Measurements from ENCODE around the gene CBFA2T2.
"Not testable (repeated sequence)": the region's sequence is repeated elsewhere in the genome, so short reads cannot be mapped to it uniquely, and the experiment has no call there.

The CBFA2T2 gene

GRCh38 chr20:33472868-33473435 lies 16.9 kb upstream of the CBFA2T2 start:
- no peak for FAIRE-seq

DNA sequence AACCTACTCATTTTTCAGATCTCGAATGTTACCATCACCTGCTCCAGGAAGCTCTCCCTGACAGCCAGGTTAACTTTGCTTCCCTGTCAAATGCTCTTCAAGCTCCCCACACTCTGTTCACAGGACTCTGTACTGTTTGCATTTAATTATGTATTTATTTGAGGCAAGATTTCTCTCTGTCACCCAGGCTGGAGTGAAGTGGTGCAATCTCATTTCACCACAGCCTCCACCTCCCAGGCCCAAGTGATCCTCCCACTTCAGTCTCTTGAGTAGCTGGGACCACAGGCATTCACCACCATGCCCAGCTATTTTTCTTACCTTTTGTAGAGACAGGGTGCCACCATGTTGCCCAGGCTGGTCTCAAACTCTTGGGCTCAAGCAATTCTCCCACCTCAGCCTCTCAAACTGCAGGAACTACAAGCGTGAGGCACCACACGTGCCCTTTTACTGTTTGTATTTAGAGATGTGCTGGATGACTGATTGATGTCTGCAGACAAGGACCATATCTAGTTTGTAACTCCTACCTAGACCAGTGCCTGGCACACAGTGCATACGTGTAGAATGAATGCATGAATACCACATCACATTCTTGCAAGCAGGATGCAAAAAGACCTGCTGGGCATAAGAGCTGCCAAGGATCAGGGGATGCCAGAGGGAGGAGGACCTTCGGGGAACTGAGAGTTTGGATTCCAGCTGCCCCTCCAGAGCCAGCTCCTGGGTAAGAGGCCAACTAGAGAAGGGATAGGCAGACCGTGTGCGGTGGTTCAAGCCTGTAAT lies 15.6 kb upstream of the CBFA2T2 start:
- no peak for FAIRE-seq

GRCh38 chr20:33474963-33475362 lies 14.9 kb upstream of the CBFA2T2 start:
- FAIRE-seq = no peak

GRCh38 chr20:33475381-33476152 lies 14.3 kb upstream of the CBFA2T2 start:
- no peak for FAIRE-seq

GRCh38 chr20:33477386-33478234 lies 12.3 kb upstream of the CBFA2T2 start:
- FAIRE-seq = no peak

GRCh38 chr20:33480048-33480447 lies 9.8 kb upstream of the CBFA2T2 start:
- no peak for FAIRE-seq

DNA sequence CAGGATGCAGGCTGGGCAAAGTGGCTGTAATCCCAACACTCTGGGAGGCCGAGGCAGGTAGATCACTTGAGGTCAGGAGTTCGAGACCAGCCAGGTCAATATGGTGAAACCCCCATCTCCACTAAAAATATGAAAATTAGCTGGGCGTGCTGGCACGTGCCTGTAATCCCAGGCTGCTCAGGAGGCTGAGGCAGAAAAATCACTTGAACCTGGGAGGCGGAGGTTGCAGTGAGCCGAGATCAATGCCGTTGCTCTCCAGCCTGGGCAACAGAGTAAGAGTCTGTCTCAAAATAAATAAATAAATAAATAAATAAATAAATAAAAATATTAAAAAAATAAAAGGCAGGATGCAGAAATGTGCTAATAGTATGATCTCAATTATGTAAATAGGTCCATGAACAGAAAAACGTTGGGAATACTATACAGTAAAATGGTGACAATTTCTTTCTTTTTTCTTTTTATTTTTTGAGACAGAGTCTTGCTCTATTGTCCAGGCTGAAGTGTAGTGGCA lies 8.4 kb upstream of the CBFA2T2 start:
- no peak for FAIRE-seq

GRCh38 chr20:33482581-33482980 lies 7.3 kb upstream of the CBFA2T2 start:
- no peak for FAIRE-seq

- FAIRE-seq = not testable (repeated sequence)
These were observed 6.7 kb upstream of the CBFA2T2 start for GRCh38 chr20:33483186-33483585.

GRCh38 chr20:33488201-33488600 lies 1.7 kb upstream of the CBFA2T2 start:
- no peak for FAIRE-seq

GRCh38 chr20:33488661-33489494 lies 1.0 kb upstream of the CBFA2T2 start:
- not testable (repeated sequence) for FAIRE-seq

DNA sequence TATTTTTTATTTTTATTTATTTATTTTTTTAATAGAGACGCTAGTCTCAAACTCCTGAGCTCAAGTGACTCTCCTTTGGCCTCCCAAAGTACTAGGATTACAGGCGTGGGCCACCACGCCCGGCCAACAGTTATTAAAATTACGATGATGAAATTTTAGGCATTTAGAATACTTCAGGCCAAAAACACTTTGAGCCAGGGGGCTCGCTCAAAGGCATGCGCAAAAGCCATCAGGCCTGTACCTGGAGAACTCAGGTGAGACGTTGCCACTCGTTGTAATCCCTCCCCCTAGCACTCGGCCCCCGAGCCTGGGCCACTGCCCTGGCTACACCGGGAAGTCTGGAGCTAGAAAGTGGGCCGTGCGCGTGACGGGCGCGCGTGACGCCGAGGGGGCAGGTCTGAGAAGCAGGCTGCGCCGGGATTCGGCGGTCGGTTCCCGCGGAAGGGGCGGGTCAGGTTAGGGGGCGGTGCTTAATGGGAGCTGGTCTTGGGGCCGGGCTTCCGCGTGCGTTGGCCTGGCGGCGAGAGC lies 337 bp upstream of the CBFA2T2 start:
- no peak for FAIRE-seq

GRCh38 chr20:33490934-33491656 lies 1.2 kb downstream of the CBFA2T2 start:
- FAIRE-seq = no peak

DNA sequence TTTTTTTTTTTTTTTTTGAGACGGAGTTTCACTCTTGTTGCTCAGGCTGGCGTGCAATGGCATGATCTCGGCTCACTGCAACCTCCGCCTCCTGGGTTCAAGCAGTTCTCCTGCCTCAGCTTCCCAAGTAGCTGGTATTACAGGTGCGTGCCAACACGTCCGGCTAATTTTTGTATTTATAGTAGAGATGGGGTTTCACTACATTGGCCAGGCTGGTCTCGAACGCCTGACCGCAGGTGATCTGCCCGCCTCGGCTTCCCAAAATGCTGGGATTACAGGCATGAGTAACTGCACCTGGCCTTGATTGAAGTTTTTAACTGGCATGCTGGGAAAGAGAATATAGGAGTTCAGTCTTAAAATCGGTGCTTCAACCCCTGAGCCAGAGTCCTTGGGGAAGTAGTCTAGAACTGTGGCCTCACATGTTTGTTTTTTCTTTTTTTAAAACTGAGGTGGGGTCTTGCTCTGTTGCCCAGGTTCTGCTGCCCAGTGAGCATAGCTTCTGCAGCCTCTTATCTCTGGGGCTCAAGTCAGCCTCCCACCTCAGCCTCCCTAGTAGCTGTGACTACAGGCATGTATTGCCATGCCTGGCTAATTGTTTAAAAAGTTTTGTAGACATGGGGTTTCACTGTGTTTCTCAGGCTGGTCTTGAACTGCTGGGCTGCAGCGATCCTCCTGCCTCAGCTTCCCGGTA lies 3.3 kb downstream of the CBFA2T2 start:
- FAIRE-seq = no peak

- FAIRE-seq = not testable (repeated sequence)
These were observed 6.9 kb downstream of the CBFA2T2 start for GRCh38 chr20:33496776-33497175.

DNA sequence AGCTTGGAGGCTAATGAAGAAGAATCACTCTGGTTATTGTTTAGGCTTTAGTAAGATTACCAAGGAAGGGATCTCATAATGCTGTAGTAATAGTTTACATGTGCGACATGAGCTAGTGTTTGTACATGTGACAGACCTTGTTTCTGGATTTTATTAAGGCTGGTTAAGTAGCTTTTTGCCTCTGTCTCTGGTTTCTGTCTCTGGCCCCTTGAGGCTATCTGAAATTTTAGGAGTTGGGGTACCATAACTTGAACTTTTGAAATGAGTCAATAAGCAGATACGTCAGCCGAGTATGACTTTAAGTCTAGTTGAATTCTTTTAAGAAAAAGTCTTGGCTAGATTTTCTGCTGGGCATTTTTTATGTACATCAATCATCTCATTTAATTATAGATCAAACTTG lies 9.5 kb downstream of the CBFA2T2 start:
- FAIRE-seq = no peak

- FAIRE-seq = no peak
These were observed 11.1 kb downstream of the CBFA2T2 start for GRCh38 chr20:33501000-33501399.

DNA sequence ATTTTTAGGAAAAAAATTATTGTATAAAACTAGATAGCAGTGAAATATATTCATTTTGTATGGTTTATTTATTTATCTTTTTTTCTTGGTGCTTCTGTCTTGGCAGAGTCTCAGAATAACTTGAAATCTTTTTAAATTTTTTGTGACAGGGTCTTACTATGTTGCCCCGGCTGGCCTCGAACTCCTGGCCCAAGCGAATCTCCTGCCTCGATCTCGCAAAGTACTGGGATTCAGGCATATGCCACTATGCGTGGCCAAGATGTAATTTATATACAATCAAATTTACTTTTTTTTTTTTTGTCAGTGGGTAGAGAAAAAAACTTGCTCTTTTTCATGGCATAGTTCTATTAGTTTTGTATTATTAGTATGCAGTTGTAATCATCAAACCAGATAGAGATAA lies 13.7 kb downstream of the CBFA2T2 start:
- no peak for FAIRE-seq

- no peak for FAIRE-seq
These were observed 16.7 kb downstream of the CBFA2T2 start for GRCh38 chr20:33506576-33506975.

DNA sequence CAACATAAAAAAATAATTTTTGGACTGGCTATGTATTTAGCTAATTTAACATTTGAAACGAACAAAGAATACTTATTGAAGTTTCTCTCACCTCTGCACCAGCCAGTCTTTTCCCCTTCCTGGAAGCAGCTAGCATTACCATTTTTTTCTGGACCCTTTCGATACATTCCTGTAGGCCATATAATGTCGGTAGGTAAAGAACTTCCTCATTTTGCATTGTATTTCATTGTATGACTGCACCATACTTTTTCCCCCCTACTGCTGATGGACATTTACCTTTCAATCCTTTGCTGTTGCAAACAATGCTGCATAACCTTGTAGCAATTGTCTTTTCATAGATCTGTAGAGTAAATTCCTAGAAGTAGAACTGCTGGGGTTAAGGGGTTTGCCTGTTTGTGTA lies 17.6 kb downstream of the CBFA2T2 start:
- FAIRE-seq = no peak
